Measurements from ENCODE around the gene METTL13. TPM values are rescaled to one million over a fixed set of nuclear protein-coding genes. Genes with fewer than 3 reads are reported as not detected.

Gene METTL13
- polyA plus RNA-seq, 2 of the 4 experiments (the other 2 are of a cell fraction), result 53.7 to 54.0 TPM

DNA sequence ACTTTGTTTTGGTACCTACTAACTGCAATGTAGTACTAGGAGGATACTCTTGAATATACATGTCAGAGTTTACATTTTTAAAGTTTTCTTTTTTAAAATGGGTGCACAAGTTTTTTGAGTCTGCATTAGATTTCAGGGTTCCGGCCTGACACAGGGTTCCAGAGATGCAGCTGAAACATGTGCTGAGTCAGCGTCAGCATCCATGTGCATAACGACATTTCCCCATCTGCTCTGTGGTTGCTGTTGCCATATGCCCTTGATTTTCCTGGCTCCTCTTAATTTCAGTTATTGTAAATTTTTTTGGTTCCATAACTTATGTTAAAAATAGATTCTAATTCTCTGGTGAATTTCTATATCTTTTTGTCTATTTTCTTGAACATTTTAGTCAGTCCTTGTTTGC, 12.3 kb upstream of the METTL13 start:
- CTCF ChIA-PET, result interaction anchor here (0.6 kb wide), 1 partner anchor 53 kb away, joined by 3 read pairs; no protein-coding TSS in a partner anchor
- Histone ChIP-seq H3K9me3 (no peaks in the 10 kb centered on the region), H3K27ac (no peak overlapping the region), H3K4me3 (no peak overlapping the region), H3K4me2 (no peak overlapping the region), H3K4me1 (no peaks in the 10 kb centered on the region)
- DNase-seq (ENCODE audit: low read depth in 1 of 2, low spot score in 1 of 2) (no peak), ATAC-seq (no peak), FAIRE-seq (no peak)
- WGBS (ENCODE audit: missing lambda C conversion rate), result 86% methylated on average over 3 of the region's 3 CpGs
- TF ChIP-seq, protein P1, sequence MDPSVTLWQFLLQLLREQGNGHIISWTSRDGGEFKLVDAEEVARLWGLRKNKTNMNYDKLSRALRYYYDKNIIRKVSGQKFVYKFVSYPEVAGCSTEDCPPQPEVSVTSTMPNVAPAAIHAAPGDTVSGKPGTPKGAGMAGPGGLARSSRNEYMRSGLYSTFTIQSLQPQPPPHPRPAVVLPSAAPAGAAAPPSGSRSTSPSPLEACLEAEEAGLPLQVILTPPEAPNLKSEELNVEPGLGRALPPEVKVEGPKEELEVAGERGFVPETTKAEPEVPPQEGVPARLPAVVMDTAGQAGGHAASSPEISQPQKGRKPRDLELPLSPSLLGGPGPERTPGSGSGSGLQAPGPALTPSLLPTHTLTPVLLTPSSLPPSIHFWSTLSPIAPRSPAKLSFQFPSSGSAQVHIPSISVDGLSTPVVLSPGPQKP (IDR thresholded peaks at IDR 0.05; ENCODE audit: low read depth, low read length), result no peak
- no peak for TF ChIP-seq TP53 (CRISPR knock-in tag; IDR thresholded peaks at IDR 0.05)
- TF ChIP-seq EHMT2 (IDR thresholded peaks at IDR 0.05; ENCODE audit: low read depth), result no peak
- no peak for TF ChIP-seq ZNF302 (CRISPR knock-in tag; IDR thresholded peaks at IDR 0.05)
- TF ChIP-seq MAFK (IDR thresholded peaks at IDR 0.05; ENCODE audit: partially characterized antibody), result peak; percentile 86
- no peak for TF ChIP-seq MAZ (IDR thresholded peaks at IDR 0.05; ENCODE audit: borderline replicate concordance, low read depth, low read length)
- TF ChIP-seq GATA3 (IDR thresholded peaks at IDR 0.05; ENCODE audit: borderline replicate concordance), result no peak
- POLR2A ChIA-PET, result no interaction called here

DNA sequence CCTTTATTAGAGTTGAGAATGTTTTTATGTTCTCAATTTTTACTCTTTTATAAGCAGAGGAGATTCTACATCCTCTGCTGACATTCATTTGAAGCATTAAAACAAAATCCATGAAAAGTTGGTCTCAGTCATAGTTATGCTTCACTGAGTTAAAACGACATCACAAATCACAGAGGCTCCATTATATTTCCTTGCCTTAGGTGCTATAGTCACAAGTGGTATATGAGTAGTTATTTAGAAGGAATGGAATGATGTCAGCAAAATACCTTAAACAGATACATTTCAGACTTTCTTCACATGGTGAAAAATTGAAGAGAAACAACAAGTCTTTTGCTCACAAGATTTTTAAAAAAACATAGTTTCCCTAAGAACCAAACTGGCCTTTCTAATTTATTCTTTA, 11.7 kb upstream of the METTL13 start:
- FAIRE-seq (no peak), ATAC-seq (no peak), DNase-seq (ENCODE audit: low read depth in 1 of 2, low spot score in 1 of 2) (no peak)
- ChIA-PET POLR2A (no interaction called here), CTCF (interaction anchor here (0.6 kb wide), 1 partner anchor 54 kb away, joined by 3 read pairs; no protein-coding TSS in a partner anchor)
- H3K4me1 ChIP-seq, result no peaks in the 10 kb centered on the region
- no peak overlapping the region for H3K4me3 ChIP-seq
- no peaks in the 10 kb centered on the region for H3K9me3 ChIP-seq
- no peak for TF ChIP-seq ESRRA (IDR thresholded peaks at IDR 0.05; ENCODE audit: borderline replicate concordance, low read length)
- no peak for TF ChIP-seq SREBF2 (IDR thresholded peaks at IDR 0.05)
- TF ChIP-seq TFCP2L1 (CRISPR knock-in tag; IDR thresholded peaks at IDR 0.05), result no peak
- no peak overlapping the region for H3K4me2 ChIP-seq
- H3K27ac ChIP-seq, result no peak overlapping the region
- WGBS (ENCODE audit: missing lambda C conversion rate), result 44% methylated on average over 1 of the region's 1 CpG

DNA sequence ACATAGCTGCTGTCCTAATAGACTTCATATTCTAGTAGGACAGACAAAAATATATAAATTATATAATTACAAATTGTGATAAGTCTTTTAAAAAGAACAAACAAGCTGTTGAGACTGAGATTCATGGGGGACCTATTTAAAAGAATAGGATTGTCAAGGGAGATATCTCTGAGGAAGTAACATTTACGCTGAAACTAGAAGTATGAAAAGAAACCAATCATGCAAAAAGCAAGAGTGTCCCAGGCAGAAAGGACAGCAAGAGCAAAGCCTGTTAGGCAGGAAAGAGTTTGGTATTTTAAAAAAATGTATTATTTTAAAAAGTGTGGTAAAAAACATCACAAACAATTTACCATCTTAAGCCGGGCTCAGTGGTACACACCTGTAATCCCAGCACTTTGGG, 9.1 kb upstream of the METTL13 start:
- DNase-seq (ENCODE audit: low read depth in 1 of 2, low spot score in 1 of 2) (no peak), FAIRE-seq (no peak), ATAC-seq (no peak)
- H3K27ac ChIP-seq, result no peak overlapping the region
- H3K9me3 ChIP-seq, result no peaks in the 10 kb centered on the region
- no peak overlapping the region for H3K4me2 ChIP-seq
- ChIA-PET CTCF (no interaction called here), POLR2A (no interaction called here)
- H3K4me1 ChIP-seq, result no peaks in the 10 kb centered on the region
- 77% methylated on average over 2 of the region's 2 CpGs for WGBS (ENCODE audit: missing lambda C conversion rate)
- TF ChIP-seq EHF (CRISPR knock-in tag; IDR thresholded peaks at IDR 0.05), result no peak
- TF ChIP-seq BHLHE40 (IDR thresholded peaks at IDR 0.05; ENCODE audit: low read depth, low read length), result no peak
- TF ChIP-seq EP300 (IDR thresholded peaks at IDR 0.05), result no peak
- no peak for TF ChIP-seq ZNF302 (CRISPR knock-in tag; IDR thresholded peaks at IDR 0.05)
- no peak for TF ChIP-seq NR3C1 (IDR thresholded peaks at IDR 0.05)
- no peak for TF ChIP-seq EHMT2 (IDR thresholded peaks at IDR 0.05; ENCODE audit: low read depth)
- TF ChIP-seq RFX5 (IDR thresholded peaks at IDR 0.05), result no peak
- TF ChIP-seq KDM1A (IDR thresholded peaks at IDR 0.05; ENCODE audit: low read depth), result no peak
- no peak for TF ChIP-seq HDAC2 (IDR thresholded peaks at IDR 0.05)
- no peak for TF ChIP-seq ESRRA (IDR thresholded peaks at IDR 0.05; ENCODE audit: borderline replicate concordance, low read length)
- no peak for TF ChIP-seq CHD4 (IDR thresholded peaks at IDR 0.05; ENCODE audit: borderline replicate concordance)
- TF ChIP-seq, protein P2, sequence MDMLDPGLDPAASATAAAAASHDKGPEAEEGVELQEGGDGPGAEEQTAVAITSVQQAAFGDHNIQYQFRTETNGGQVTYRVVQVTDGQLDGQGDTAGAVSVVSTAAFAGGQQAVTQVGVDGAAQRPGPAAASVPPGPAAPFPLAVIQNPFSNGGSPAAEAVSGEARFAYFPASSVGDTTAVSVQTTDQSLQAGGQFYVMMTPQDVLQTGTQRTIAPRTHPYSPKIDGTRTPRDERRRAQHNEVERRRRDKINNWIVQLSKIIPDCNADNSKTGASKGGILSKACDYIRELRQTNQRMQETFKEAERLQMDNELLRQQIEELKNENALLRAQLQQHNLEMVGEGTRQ (IDR thresholded peaks at IDR 0.05), result no peak
- TF ChIP-seq FOSB (CRISPR knock-in tag; IDR thresholded peaks at IDR 0.05), result no peak
- TF ChIP-seq POLR2AphosphoS2 (conservative IDR thresholded peaks at IDR 0.05; ENCODE audit: low read length), result no peak
- no peak for TF ChIP-seq FOSL2 (IDR thresholded peaks at IDR 0.05)
- no peak for TF ChIP-seq FOSL2 (CRISPR knock-in tag; IDR thresholded peaks at IDR 0.05)
- TF ChIP-seq MAFK (IDR thresholded peaks at IDR 0.05; ENCODE audit: partially characterized antibody), result no peak
- no peak for TF ChIP-seq PHF8 (IDR thresholded peaks at IDR 0.05; ENCODE audit: borderline replicate concordance, low read depth)
- H3K4me3 ChIP-seq, result no peak overlapping the region
